MCF 10A (cell line): ENCODE data around the gene RTF2. TPM values are rescaled to one million over a fixed set of nuclear protein-coding genes. Genes with fewer than 3 reads are reported as not detected.

Experiments used
- Bru-seq: library from RNA; stranded (reverse); fragments of 400-500 nt; gene quantifications from one replicate; lab custom pipeline; 2021; lab: Mats Ljungman, UMichigan
- BruChase-seq, 2 experiments: library from RNA; stranded (reverse); fragments of 400-500 nt; gene quantifications; one replicate each; lab custom pipeline; 2021; lab: Mats Ljungman, UMichigan
- BruUV-seq: library from RNA; stranded (reverse); fragments of 400-500 nt; replicated peaks from 2 replicates; lab custom pipeline; 2021; lab: Mats Ljungman, UMichigan
- CTCF ChIA-PET: fragments of 300-600 bp; sonication (Branson Sonifier 250); formaldehyde crosslinking; extraction: SDS; loops from one replicate; lab custom pipeline; 2021; ENCODE audit warnings: antibody characterized with exemption, inconsistent platforms; lab: Yijun Ruan, JAX
- POLR2A ChIA-PET: fragments of 300-600, 350-650 bp; sonication (Branson Sonifier 250); formaldehyde crosslinking; extraction: SDS; loops from one replicate; lab custom pipeline; 2020; ENCODE audit warnings: antibody characterized with exemption, inconsistent platforms; lab: Yijun Ruan, JAX
- DNase-seq: peaks from one replicate; pipeline ENCODE4 v3.0.0-alpha.2; 2018; ENCODE audit not compliant: unreplicated experiment
- H3K27ac Mint-ChIP-seq: one replicate; pipeline ENCODE4 v1.8.0; 2022; ENCODE audit warnings: mild to moderate bottlenecking, low read depth, mixed read lengths; ENCODE audit not compliant: unreplicated experiment
- H3K27me3 Mint-ChIP-seq: one replicate; pipeline ENCODE4 v1.8.0; 2022; ENCODE audit warnings: mixed read lengths; ENCODE audit not compliant: insufficient read depth, unreplicated experiment
- H3K36me3 Mint-ChIP-seq: one replicate; pipeline ENCODE4 v1.8.0; 2022; ENCODE audit warnings: mild to moderate bottlenecking, moderate library complexity, mixed read lengths; ENCODE audit not compliant: insufficient read depth, unreplicated experiment
- H3K4me1 Mint-ChIP-seq: one replicate; pipeline ENCODE4 v1.8.0; 2022; ENCODE audit warnings: mixed read lengths; ENCODE audit not compliant: insufficient read depth, unreplicated experiment
- H3K4me3 Mint-ChIP-seq: one replicate; pipeline ENCODE4 v1.8.0; 2022; ENCODE audit warnings: mild to moderate bottlenecking, moderate library complexity, mixed read lengths; ENCODE audit not compliant: unreplicated experiment
- H3K9me3 Mint-ChIP-seq: one replicate; pipeline ENCODE4 v1.8.0; 2022; ENCODE audit warnings: mixed read lengths; ENCODE audit not compliant: unreplicated experiment
- CTCF ChIP-seq: fragments of 200-600 bp; IDR thresholded peaks from one replicate; pipeline ENCODE4 v1.8.0; 2022; ENCODE audit warnings: antibody characterized with exemption, mild to moderate bottlenecking; ENCODE audit not compliant: unreplicated experiment
- intact Hi-C: fragments of 100-400 bp; cut with micrococcal nuclease; formaldehyde crosslinking; loops from 2 replicates; pipeline ENCODE4 v1.14.1; 2022
- long read RNA-seq: library from polyadenylated mRNA; stranded (forward); transcript quantifications from one replicate; pipeline ENCODE4 v2.0.0, GENCODE V29; 2022
- total RNA-seq: library from RNA; stranded (reverse); gene quantifications from 2 replicates; pipeline ENCODE4 v1.2.3, GENCODE V29; 2022

The RTF2 gene
- 66.4 and 72.8 TPM in 2 replicates for total RNA-seq
- percentile 83 among the genes with signal in this experiment for Bru-seq, nascent RNA
- BruChase-seq, experiment 1, labeled RNA remaining after a 6-hour chase = percentile 80 among the genes with signal in this experiment
- percentile 74 among the genes with signal in this experiment for BruChase-seq, experiment 2, labeled RNA remaining after a 2-hour chase
- long read RNA-seq, transcript RTF2-202 (9 exons, 2,212 nt) = major isoform, 175 of 200 reads
- long read RNA-seq, partial matches to known transcripts = 4 of 200 reads
- long read RNA-seq, other reads (novel, unspliced or antisense) = 15 of 200 reads

GRCh38 chr20:56468316-56469076, at the start of gene RTF2:
TSS of gene RTF2 (plus strand) at chr20:56468627. CDS start at chr20:56468698, 71 bp downstream.
- H3K27ac Mint-ChIP-seq = peak within 1 kb of the TSS; percentile 100
- POLR2A ChIA-PET = interaction anchor here (0.6 to 2.6 kb wide), 14 partner anchors 10 to 570 kb away, joined by 3 to 23 read pairs (median 4); partner anchors contain the start of genes AURKA, CSTF1 and TFAP2C
- intact Hi-C loops = loop anchor here (5.0 kb wide), 1 partner anchor 66 kb away; no protein-coding TSS in a partner anchor
- H3K36me3 Mint-ChIP-seq = peaks cover 14% of the 10 kb centered on the region
- H3K4me3 Mint-ChIP-seq = peak within 1 kb of the TSS; percentile 99
- peaks cover 11% of the 10 kb centered on the region for H3K27me3 Mint-ChIP-seq
- no peaks in the 10 kb centered on the region for H3K9me3 Mint-ChIP-seq
- TSS peak; percentile 68 for BruUV-seq
- H3K4me1 Mint-ChIP-seq = peaks cover 10% of the 10 kb centered on the region
- DNase-seq = peak; percentile 91
- TF ChIP-seq CTCF = no peak
- CTCF ChIA-PET = interaction anchor here (1.0 to 1.3 kb wide), 3 partner anchors 47 to 280 kb away, joined by 3 read pairs; no protein-coding TSS in a partner anchor

- intact Hi-C loops = no loop called here
- H3K27me3 Mint-ChIP-seq = no peaks in the 10 kb centered on the region
- no peaks in the 10 kb centered on the region for H3K36me3 Mint-ChIP-seq
- no peak overlapping the region for H3K27ac Mint-ChIP-seq
- TF ChIP-seq CTCF = no peak
- POLR2A ChIA-PET = no interaction called here
- CTCF ChIA-PET = no interaction called here
- no peak overlapping the region for H3K4me3 Mint-ChIP-seq
- no TSS peak for BruUV-seq
- no peaks in the 10 kb centered on the region for H3K4me1 Mint-ChIP-seq
- H3K9me3 Mint-ChIP-seq = no peaks in the 10 kb centered on the region
- no peak for DNase-seq
Observed at GRCh38 chr20:56420028-56420427, 48.4 kb upstream of the RTF2 start.

- Mint-ChIP-seq H3K4me3 (no peak overlapping the region), H3K27me3 (no peaks in the 10 kb centered on the region), H3K4me1 (no peaks in the 10 kb centered on the region), H3K9me3 (no peaks in the 10 kb centered on the region), H3K36me3 (no peaks in the 10 kb centered on the region), H3K27ac (no peak overlapping the region)
- CTCF ChIA-PET = interaction anchor here (0.6 to 2.6 kb wide), 6 partner anchors 13 to 1653 kb away, joined by 3 to 7 read pairs (median 3); no protein-coding TSS in a partner anchor
- intact Hi-C loops = no loop called here
- TF ChIP-seq CTCF = no peak
- POLR2A ChIA-PET = no interaction called here
- DNase-seq = no peak
- BruUV-seq = no TSS peak
Observed at GRCh38 chr20:56420940-56421688, 47.3 kb upstream of the RTF2 start.
